Activated CD8-positive, alpha-beta memory T cell treated with anti-CD3 and anti-CD28 coated beads, Interleukin-2, amount 50 U/mL, for 48 hours (primary cell): ENCODE measurements around the gene TCP11X2.
"Not testable (repeated sequence)": the region's sequence is repeated elsewhere in the genome, so short reads cannot be mapped to it uniquely, and the experiment has no call there.

Experiments
- DNase-seq: peaks from one replicate; pipeline ENCODE4 v3.0.0-alpha.2; 2020

The TCP11X2 gene

DNA sequence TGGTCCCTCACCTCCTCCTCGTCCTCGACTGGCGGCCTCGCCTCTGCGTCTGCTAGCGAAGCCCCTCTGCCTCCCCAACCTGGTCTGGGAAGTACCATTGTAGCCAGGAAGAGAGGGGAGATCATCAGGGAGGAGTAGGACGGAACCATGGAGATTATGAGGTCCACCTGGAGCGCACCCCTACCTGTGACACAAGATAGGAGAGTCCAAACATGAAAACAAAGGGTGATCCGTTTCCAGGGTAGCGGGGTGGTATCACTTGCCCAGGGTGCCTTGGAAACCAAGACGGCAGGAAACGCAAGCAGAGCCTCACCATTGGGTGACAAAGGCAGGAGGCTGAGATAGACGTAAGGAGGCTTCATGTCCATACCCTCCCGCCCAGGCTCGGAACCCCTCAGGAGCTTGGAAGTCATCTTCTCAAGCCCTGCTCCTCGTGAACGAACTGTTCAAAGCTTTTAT lies at the start of gene TCP11X2:
Gene TCP11X2 (minus strand): TSS at position 51 of the 459 bp plus-strand sequence.
- not testable (repeated sequence) for DNase-seq

DNA sequence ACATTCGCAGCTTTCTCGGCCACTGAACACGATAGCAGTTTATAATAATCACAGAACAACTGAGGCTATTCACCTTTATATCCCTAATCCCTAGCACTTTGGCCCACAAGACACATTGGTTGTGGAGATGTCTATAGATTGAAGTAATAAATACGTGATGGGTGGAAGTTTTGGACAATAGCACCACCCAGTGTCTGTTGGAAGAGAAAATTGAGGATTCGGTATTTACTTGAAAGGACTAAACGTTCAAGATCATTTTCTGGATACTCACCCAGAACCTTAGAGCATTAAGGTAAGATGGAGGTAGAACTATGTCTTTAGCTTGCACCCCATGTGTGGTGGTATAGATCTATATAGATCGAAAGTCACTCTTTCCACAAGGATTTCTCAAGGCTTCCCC lies 45.7 kb upstream of the TCP11X2 start:
- DNase-seq: no peak

DNA sequence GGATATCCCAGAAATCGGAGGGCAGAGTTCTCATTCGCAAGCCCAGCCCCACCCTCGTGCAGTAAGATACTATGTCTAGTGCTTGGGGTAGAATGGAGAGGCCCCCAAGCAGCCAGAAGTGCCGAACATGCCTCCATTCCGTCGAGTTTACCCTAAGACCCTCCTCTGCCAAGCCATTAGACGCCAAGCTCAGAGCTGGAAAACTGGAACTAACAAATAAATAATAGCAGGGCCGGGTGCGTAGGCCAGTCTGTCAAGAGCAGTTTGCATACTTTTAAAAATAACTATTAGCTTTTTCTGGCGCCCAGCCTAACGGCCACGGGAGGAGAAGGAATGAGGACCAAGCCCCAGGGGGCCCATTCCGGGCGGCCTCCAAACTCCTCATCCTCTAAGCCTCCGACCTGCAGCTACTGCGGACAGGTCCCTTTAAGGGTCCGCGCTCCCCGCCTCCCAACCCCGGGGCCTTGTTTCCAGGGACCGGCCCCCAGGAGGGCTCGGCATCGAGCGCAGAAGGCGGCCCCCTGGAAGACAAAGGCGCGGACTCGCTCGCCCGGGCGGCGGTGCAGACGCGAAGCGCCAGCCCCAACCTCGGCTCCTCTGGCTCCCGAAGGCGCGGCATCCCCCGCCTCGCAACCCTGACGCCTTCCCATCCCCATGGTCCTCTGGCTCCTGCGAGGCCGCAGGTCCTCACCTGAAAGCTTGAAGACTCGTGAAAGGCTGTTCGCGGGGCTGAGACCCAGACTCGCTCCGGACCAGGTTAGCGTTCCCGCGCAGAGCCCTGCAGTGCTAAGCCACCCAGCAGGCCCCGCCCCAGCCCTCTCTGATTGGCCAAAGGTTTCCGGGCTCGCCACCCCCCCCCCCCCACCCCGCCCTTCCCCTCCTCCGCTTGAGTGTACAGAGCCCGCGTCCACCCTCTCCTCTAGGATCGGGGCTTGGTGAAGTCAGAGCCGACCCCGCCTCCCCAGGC lies 44.6 kb upstream of the TCP11X2 start, which contains the start of gene TMSB15A:
Gene TMSB15A (minus strand): TSS at position 765 of the 967 bp plus-strand sequence.
- peak; percentile 71 for DNase-seq

DNA sequence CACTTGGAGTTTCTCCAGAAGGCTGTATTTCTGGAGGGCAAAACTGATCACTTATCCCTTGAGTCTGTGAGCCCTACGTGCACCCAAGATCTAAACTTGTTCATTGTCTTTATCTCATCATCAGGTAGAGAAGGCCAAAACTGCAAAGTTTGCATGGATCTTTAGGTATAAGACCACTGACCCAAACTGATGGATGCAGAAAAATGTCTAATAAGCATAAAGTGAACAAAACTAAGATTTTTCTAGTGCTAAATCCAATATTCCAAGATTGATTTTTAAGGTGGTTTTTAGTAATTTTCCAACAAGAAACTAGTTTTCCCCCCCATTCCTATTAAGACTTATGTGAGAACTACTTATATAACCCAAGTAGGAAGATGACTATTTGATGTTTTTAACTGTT lies 42.9 kb upstream of the TCP11X2 start:
- DNase-seq: no peak

DNA sequence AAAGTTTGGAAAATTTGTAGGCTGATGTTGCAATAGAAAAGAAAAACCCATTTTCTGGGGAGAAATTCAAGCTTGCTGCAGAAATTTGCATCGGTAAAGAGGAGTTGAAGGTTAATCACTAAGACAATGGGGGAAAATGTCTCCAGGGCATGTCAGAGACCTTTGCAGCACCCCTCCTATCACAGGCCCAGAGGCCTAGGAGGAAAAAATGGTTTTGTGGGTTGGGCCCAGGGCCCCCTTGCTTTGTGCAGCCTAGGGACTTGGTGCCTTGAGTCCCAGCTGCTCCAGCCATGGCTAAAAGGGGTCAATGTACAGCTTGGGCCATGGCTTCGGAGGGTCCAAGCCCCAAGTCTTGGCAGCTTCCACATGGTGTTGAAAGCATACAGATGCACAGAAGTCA lies 27.1 kb upstream of the TCP11X2 start:
- DNase-seq: no peak

DNA sequence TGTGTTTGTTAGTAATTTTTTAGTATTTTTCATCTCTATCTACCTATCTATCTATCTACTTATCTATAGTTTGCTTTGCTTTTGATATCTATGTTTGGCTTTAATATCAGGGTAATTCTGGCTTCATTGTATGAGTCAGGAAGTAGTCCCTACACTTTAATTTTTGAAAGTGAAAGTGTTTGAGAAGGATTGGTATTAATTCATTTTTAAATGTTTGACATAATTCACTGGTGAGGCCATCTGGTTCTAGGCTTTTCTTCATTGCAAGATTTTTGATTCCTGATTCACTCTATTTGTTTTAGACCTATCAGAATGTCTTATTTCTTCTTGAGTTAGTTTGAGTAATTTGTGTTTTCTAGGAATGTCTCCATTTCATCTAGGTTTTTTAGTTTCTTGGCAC lies 20.2 kb upstream of the TCP11X2 start:
- DNase-seq: no peak

DNA sequence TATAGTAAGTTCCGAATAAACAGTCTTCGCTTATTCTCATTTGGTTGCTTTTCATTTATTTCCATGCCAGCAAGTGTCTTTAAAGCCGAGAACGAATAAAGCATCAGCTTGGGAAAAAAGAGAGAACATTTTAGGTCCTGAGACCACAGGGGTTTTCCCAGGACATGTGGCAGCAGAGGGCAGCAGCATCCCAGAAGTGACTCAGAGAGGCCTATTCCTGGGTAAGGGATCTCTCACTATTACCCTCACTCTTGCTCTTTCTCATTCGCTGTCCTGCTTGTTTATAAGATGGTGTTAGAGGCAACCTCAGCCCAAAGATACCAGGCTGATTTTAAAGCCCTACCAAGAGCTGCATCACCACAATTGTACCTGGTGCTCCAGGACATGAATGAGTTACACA lies 7.2 kb upstream of the TCP11X2 start:
- not testable (repeated sequence) for DNase-seq

DNA sequence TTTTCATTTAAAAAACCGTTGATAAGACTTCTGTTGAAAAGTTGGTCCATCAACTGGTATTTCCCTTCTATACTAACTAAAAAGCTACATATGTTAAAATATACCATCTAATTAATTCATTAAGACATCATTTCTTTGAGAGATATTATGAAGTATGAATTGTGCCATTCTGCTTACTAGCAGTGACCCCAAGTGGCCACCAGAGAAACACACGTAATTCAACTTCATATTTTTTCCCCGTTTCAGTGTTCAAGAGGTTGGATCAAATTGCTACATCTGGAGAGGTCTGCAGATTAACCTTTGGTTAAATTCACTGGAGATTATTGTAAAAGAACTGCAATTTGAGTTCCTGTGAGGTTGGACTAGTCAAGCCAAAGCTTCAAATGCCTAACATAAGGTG lies 1.4 kb downstream of the TCP11X2 start:
- DNase-seq: not testable (repeated sequence)

DNA sequence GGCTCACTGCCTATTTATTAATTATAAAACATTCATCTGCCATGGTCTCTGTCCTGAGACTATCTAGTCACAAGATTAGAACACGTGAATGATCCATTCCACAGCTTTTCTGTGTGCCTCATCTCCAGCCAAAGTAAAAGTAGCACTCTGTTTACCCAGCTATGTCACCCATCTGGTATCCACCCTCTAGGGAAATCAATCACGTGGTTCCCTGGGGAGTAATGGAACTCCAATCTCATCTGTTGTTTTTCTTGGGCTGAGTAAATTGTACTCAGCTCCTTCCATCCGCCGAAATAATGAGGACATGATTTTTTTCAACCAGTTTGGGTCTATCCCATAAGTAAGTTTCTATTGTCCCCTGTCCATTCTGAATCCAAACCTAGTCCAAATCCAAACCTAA lies 13.0 kb downstream of the TCP11X2 start:
- DNase-seq: not testable (repeated sequence)

DNA sequence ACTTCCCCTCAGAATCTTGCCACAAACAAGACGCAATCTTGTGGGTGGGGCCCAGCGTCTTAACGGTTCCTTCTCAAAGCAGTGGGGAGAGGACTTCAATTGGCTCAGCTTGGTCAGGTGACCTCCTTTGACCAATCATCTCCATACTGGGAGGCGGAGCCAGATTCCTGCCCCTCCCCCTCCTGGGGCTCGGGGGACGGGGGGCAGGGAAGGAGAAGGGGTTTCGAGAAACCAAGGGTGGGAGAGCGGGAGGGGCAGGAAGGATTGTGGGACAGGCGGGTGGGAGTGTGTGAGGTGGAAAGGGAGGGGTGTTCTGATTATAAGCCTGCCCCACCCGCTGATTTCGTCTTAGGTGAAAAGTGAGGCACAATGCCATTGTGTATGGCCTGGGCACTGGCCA lies 31.7 kb downstream of the TCP11X2 start, which contains the start of gene NXF2B:
Gene NXF2B (minus strand): TSS at position 101 of the 400 bp plus-strand sequence. CDS start 59,972 bp downstream, outside the sequence.
- not testable (repeated sequence) for DNase-seq

DNA sequence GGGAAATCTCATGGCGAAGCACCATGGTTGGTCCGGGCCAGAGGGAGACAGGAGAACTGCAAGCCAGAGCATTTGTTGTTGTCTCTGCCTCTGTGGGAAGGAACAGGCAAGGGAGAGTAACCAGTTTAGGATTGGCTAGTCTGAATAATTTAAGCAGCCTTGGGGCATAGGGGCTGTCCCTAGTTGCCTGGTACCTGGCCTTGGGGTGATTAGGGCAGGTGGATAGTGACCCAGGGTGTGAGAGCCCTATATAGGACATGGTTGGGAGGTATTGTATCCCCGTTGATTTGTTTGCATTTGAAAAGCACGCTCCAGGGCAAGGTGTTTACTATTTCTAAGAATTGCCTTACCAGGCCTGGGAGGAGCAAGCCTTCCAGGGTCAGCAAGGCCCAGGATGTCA lies 57.1 kb downstream of the TCP11X2 start:
- not testable (repeated sequence) for DNase-seq
